Measurements from ENCODE around the gene ATP9A. TPM values are rescaled to one million over a fixed set of nuclear protein-coding genes. Genes with fewer than 3 reads are reported as not detected.
A peak's percentile ranks its signal among the peaks of the same experiment; 100 is the strongest.
"Not testable (repeated sequence)": the region's sequence is repeated elsewhere in the genome, so short reads cannot be mapped to it uniquely, and the experiment has no call there.

ATP9A gene
- total RNA-seq, 2 experiments from 2014 or later = 0.05 TPM; not detected in 1

DNA sequence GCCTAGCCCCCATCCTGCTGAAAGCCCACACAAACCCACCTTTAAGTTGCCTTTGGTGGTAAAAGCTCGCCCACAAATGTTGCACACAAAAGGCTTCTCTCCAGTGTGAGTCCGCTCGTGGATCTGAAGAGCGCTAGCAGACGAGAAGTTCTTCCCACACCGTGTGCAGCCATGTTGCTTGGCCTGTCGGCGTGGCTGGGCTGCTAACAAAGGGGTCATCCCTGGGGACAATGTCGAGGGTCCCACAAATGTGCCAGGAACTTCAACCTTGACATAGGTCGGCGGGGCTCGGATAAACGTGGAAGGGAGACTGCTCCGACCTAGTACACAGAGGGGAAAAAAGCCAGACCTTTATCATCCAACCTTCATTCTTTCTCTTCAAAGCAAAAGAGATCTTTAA is 20.6 kb upstream of the ATP9A start:
- Mint-ChIP-seq H3K27me3 (ENCODE audit: low read depth) (peaks cover 3% of the 10 kb centered on the region), H3K36me3 (ENCODE audit: low read depth) (no peaks in the 10 kb centered on the region), H3K27ac (no peak overlapping the region), H3K9me3 (ENCODE audit: insufficient read depth) (no peaks in the 10 kb centered on the region), H3K4me3 (no peak overlapping the region), H3K4me1 (ENCODE audit: low read depth) (no peaks in the 10 kb centered on the region)
- DNase-seq = no peak
- POLR2A ChIA-PET = no interaction called here
- no peak for ATAC-seq
- CTCF ChIA-PET = no interaction called here

DNA sequence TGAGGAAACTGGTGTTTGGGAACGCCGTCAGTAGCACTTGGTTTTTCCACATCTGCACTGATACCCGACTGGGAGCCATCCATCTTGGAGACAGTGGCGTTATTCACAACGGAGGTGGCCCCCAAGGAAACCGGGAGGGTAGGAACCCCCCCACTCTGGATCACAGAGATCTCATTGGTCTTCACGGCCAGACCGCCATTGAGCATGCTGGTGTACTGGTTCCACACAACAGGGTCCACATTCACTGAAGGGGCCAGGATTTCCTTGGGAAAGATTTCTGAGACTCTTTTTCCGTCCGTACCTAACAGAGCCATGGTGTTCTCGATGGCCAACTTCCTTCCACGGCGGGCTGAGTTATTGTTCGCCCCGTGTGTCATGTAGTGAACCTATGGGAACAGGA is 16.1 kb upstream of the ATP9A start:
- ChIA-PET POLR2A (no interaction called here), CTCF (no interaction called here)
- no peak overlapping the region for H3K27ac Mint-ChIP-seq
- ATAC-seq (no peak), DNase-seq (no peak)
- no peaks in the 10 kb centered on the region for H3K4me1 Mint-ChIP-seq (ENCODE audit: low read depth)
- no peaks in the 10 kb centered on the region for H3K27me3 Mint-ChIP-seq (ENCODE audit: low read depth)
- no peaks in the 10 kb centered on the region for H3K9me3 Mint-ChIP-seq (ENCODE audit: insufficient read depth)
- no peaks in the 10 kb centered on the region for H3K36me3 Mint-ChIP-seq (ENCODE audit: low read depth)
- H3K4me3 Mint-ChIP-seq = no peak overlapping the region

DNA sequence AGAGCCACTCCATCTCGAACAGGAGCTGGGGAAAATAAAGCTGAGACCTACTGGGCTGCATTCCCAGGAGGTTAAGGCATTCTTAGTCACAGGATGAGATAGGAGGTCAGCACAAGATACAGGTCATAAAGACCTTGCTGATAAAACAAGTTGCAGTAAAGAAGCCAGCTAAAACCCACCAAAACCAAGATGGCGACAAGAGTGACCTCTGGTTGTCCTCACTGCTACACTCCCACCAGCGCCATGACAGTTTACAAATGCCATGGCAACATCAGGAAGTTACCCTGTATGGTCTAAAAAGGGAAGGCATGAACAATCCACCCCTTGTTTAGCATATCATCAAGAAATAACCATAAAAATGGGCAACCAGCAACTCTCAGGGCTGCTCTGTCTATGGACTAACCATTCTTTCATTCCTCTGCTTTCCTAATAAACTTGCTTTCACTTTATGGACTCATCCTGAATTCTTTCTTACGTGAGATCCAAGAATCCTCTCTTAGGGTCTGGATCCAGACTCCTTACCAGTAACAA is 10.1 kb upstream of the ATP9A start:
- DNase-seq; POLR2A ChIA-PET; CTCF ChIA-PET; H3K9me3 Mint-ChIP-seq (ENCODE audit: insufficient read depth); H3K4me1 Mint-ChIP-seq (ENCODE audit: low read depth); ATAC-seq; H3K4me3 Mint-ChIP-seq; H3K27me3 Mint-ChIP-seq (ENCODE audit: low read depth); H3K36me3 Mint-ChIP-seq (ENCODE audit: low read depth); H3K27ac Mint-ChIP-seq: not testable (repeated sequence)

DNA sequence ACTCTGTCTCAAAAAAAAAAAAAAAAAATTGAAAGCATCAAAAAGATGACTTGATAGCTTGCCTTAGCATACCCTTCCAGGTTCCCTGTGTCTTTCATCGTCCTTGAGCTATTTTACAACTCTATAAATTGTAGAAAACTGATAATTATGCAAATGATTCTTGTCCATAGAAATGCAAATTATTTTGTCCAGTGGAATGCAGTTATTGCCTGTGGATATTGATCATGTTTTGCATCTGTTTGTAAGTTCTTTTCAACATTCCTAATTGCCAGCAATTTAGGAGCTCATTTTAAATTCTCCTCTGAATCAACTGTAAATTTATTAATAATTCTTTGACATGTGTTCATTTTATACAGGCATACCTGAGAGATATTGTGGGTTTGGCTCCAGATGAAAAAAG is 7.1 kb upstream of the ATP9A start:
- POLR2A ChIA-PET = no interaction called here
- no peaks in the 10 kb centered on the region for H3K9me3 Mint-ChIP-seq (ENCODE audit: insufficient read depth)
- H3K27ac Mint-ChIP-seq = no peak overlapping the region
- no peaks in the 10 kb centered on the region for H3K4me1 Mint-ChIP-seq (ENCODE audit: low read depth)
- DNase-seq (no peak), ATAC-seq (no peak)
- no peaks in the 10 kb centered on the region for H3K36me3 Mint-ChIP-seq (ENCODE audit: low read depth)
- H3K4me3 Mint-ChIP-seq = no peak overlapping the region
- peaks cover 2% of the 10 kb centered on the region for H3K27me3 Mint-ChIP-seq (ENCODE audit: low read depth)
- CTCF ChIA-PET = no interaction called here

DNA sequence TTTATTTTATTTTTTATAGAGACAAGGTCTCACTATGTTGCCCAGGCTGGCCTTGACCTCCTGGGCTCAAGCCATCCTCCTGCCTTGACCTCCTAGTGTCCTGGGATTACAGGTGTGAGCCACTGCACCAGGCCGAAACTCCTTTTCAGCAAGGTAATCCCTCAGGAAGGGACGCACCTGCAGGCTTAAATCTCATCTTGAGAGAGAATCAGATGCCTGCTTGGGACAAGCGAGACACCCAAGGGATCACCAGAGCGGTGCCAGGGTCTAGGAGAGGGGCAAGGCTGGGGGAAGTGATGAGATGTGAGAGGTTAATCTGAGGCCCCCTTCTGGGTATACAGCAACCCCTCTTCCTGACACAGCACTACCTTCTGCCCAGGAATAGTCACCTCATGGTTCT is 4.0 kb upstream of the ATP9A start:
- CTCF ChIA-PET = no interaction called here
- POLR2A ChIA-PET = no interaction called here

DNA sequence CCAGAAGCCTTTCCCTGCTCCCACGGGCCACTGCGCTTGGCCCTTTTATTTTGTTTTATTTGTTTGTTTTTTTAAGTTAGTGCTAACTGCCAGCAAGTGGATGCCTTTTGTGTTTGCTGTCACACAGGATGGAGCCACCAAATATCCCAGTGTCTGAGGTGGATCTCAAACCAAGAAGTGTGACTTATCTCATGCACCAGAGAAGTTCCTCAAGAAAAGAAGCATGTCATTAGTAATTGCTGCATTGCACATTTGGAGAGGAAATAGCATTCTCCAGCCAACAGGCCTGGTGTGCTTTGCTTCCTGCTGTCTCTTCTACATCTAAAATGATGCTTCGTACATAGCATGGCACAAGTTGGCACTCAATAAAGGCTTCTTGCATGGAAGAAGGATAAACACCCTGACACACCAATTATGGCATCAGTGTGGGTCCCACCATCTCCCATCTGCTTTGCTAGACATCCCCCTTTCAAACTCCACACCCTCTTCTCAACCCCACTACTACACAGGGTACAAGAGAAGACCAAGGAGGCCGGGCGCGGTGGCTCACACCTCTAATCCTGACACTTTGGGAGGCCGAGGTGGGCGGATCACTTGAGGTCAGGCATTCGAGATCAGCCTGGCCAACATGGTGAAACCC is 1.9 kb upstream of the ATP9A start:
- peaks cover 7% of the 10 kb centered on the region for H3K4me1 Mint-ChIP-seq (ENCODE audit: low read depth)
- no peak for ATAC-seq
- no peak for DNase-seq
- ChIA-PET POLR2A (no interaction called here), CTCF (no interaction called here)
- H3K27me3 Mint-ChIP-seq (ENCODE audit: low read depth) = peaks cover 31% of the 10 kb centered on the region
- no peak overlapping the region for H3K4me3 Mint-ChIP-seq
- no peaks in the 10 kb centered on the region for H3K36me3 Mint-ChIP-seq (ENCODE audit: low read depth)
- no peaks in the 10 kb centered on the region for H3K9me3 Mint-ChIP-seq (ENCODE audit: insufficient read depth)
- H3K27ac Mint-ChIP-seq = no peak overlapping the region

More for the DNA sequence above, 4.0 kb upstream of the ATP9A start:
- Mint-ChIP-seq H3K27ac (no peak overlapping the region), H3K4me3 (no peak overlapping the region), H3K4me1 (ENCODE audit: low read depth) (peaks cover 7% of the 10 kb centered on the region), H3K27me3 (ENCODE audit: low read depth) (peaks cover 21% of the 10 kb centered on the region), H3K9me3 (ENCODE audit: insufficient read depth) (no peaks in the 10 kb centered on the region), H3K36me3 (ENCODE audit: low read depth) (no peaks in the 10 kb centered on the region)
- DNase-seq = no peak
- ATAC-seq = no peak

DNA sequence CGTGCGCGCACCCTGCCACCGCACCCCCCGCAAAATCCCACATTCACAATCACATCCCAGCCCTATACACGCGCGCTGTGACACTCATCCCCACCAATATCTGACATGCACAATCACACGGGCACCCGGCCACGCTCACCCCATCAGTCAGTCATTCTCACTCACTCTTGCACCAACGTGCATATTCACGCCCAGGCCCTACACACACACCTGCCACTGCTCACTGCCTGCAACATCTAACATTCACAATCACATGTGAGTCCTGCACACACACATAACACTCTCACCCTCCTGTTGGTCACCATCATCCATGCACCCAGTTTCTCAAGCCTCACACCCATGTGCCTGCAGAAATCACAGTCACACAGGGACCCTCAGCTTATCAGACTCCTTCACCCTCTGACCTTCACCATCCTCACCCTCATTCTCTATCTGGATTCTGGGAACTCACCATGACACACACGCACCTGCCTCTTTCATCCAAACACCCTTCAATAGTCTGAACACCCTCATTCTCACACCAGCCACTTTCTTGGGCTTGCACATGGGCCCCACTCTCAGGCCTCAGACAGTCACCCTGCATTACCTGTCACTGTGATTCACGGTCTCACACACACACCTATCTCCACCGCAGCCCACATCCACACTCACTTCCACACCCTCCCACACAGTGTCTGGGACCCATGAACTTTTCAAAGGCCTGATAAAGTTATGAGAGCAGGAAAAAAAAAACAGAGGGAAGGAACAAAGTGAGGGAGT is 748 bp upstream of the ATP9A start:
- H3K27ac Mint-ChIP-seq = no peak overlapping the region
- ChIA-PET CTCF (no interaction called here), POLR2A (no interaction called here)
- no peaks in the 10 kb centered on the region for H3K9me3 Mint-ChIP-seq (ENCODE audit: insufficient read depth)
- DNase-seq (no peak), ATAC-seq (no peak)
- peaks cover 38% of the 10 kb centered on the region for H3K27me3 Mint-ChIP-seq (ENCODE audit: low read depth)
- peaks cover 7% of the 10 kb centered on the region for H3K4me1 Mint-ChIP-seq (ENCODE audit: low read depth)
- no peaks in the 10 kb centered on the region for H3K36me3 Mint-ChIP-seq (ENCODE audit: low read depth)
- peak overlapping the region; percentile 20 for H3K4me3 Mint-ChIP-seq

DNA sequence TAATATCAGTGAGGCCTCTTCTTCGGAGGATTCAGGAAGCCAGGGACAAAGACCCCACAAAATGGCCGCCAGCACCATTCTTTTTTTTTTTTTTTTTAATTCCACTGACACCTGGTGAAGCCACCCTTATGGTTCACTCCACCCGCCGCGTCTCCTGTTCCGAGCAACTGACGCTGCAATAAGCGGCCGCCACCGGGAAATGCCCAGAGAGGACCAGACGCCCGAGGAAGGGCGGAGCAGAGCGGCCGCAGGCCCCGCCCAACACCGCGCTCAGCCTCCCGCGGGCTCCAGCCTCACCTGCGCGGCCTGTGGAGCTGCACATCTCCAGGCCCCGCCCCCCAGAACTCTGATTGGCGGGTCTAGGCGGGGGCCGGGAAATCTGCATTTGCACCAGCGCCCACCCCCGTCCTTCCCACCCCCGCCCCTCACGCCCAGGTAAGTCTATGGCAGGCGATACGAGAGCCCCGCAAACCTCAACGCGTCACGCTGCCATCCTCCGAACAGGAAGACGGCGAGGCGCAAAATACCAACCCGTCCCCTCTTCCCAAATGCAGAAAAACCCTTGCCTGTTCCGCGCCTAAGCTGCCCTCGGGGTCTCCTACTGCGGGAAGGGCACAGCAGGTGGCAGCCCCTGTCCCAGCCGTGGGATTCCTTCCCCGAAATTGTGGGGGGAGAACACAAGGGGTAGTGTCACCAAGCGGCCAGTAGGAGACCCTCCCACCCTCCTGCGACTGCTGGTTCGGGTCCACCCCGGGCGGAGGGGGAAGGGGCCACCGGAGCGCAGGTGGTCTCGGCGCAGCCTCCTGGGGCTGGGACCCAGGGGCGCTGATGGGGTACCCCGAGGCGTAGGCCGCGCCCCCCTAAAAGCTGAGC is 960 bp downstream of the ATP9A start:
- peaks cover 7% of the 10 kb centered on the region for H3K4me1 Mint-ChIP-seq (ENCODE audit: low read depth)
- ChIA-PET POLR2A (no interaction called here), CTCF (no interaction called here)
- H3K4me3 Mint-ChIP-seq = peak overlapping the region; percentile 45
- H3K36me3 Mint-ChIP-seq (ENCODE audit: low read depth) = no peaks in the 10 kb centered on the region
- ATAC-seq (peak; percentile 89), DNase-seq (peak; percentile 44)
- no peaks in the 10 kb centered on the region for H3K9me3 Mint-ChIP-seq (ENCODE audit: insufficient read depth)
- H3K27me3 Mint-ChIP-seq (ENCODE audit: low read depth) = peaks cover 38% of the 10 kb centered on the region
- no peak overlapping the region for H3K27ac Mint-ChIP-seq

DNA sequence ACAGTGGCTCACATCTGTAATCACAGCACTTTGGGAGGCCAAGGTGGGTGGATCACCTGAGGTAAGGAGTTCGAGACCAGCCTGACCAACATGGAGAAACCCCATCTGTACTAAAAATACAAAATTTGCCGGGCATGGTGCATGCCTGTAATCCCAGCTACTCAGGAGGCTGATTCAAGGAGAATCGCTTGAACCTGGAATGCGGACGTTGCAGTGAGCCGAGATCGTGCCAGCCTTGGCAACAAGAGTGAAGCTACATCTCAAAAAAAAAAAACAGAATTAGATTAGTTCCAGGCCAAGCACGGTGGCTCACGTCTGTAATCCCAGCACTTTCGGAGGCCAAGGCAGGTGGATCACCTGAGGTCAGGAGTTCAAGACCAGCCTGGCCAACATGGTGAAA is 2.8 kb downstream of the ATP9A start:
- H3K4me3 Mint-ChIP-seq; H3K4me1 Mint-ChIP-seq (ENCODE audit: low read depth); H3K27ac Mint-ChIP-seq; ATAC-seq; H3K9me3 Mint-ChIP-seq (ENCODE audit: insufficient read depth); H3K36me3 Mint-ChIP-seq (ENCODE audit: low read depth); DNase-seq; POLR2A ChIA-PET: not testable (repeated sequence)
- CTCF ChIA-PET = interaction anchor here (1.0 kb wide), 1 partner anchor 168 kb away, joined by 3 read pairs; no protein-coding TSS in a partner anchor
- peaks cover 38% of the 10 kb centered on the region for H3K27me3 Mint-ChIP-seq (ENCODE audit: low read depth)

DNA sequence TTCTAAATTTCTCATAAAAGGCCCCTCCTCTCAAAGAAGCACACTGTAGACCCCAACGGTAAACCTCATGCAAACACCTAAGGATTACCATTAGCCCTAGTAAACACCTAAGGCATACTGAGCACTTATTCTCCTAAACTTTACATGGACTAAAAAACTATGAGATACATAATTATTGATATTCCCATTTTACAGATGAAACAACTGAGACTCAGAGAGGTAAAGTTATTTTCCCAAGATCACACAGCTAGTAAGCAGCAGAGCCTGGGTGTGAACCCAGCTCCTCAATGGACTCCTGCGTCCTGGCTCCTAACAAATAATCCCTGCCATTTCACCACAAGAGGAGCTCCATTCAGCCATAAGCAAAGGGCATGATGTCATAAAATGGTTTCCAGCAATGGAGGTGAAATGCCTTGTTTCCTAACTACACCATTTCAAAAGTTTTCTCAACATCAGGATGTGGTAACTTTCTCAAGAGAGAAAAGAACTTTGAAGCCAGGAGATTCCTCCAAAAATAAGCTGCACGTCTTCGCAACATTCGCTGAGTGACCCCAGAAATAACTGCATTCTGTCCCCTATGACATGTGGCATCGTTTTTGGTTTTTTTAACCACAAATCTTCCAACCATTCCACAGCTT is 4.1 kb downstream of the ATP9A start:
- H3K9me3 Mint-ChIP-seq (ENCODE audit: insufficient read depth) = no peaks in the 10 kb centered on the region
- CTCF ChIA-PET = interaction anchor here (1.6 kb wide), 1 partner anchor 36 kb away, joined by 5 read pairs; no protein-coding TSS in a partner anchor
- no peak overlapping the region for H3K4me3 Mint-ChIP-seq
- peaks cover 6% of the 10 kb centered on the region for H3K4me1 Mint-ChIP-seq (ENCODE audit: low read depth)
- no peak overlapping the region for H3K27ac Mint-ChIP-seq
- no peak for DNase-seq
- POLR2A ChIA-PET = no interaction called here
- no peak for ATAC-seq
- no peaks in the 10 kb centered on the region for H3K36me3 Mint-ChIP-seq (ENCODE audit: low read depth)
- H3K27me3 Mint-ChIP-seq (ENCODE audit: low read depth) = peaks cover 27% of the 10 kb centered on the region

DNA sequence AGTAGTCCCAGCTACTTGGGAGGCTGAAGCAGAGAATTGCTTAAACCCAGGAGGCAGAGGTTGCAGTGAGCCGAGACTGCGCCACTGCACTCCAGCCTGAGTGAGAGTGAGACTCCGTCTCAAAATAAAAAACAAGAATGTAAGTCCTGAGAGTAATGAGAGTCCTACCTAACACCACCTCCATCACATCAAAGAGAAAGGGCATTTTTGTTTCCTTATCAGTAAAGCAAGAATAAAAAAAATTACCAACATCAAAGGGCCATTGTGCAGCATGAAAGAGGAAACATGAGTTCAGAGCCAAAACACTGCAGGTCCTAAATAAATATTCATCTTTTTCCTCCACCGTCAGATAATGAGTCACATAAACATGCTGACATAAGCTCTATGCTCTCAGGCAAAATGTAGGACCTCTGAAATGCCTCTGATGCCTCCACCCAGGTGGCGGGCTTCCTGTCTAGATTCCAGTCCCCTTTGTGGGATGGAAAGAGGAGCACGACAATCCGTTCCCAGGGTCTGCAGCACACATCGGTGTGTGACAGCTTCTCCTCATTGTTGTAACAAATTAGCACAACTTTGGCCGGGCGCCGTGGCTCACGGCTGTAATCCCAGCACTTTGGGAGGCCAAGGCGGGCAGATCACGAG is 7.2 kb downstream of the ATP9A start:
- Mint-ChIP-seq H3K4me3 (no peak overlapping the region), H3K36me3 (ENCODE audit: low read depth) (no peaks in the 10 kb centered on the region), H3K9me3 (ENCODE audit: insufficient read depth) (no peaks in the 10 kb centered on the region), H3K4me1 (ENCODE audit: low read depth) (no peaks in the 10 kb centered on the region), H3K27ac (no peak overlapping the region), H3K27me3 (ENCODE audit: low read depth) (peaks cover 10% of the 10 kb centered on the region)
- POLR2A ChIA-PET = no interaction called here
- no peak for ATAC-seq
- no peak for DNase-seq
- CTCF ChIA-PET = no interaction called here
